ENCODE data around the gene GOLPH3L.
"Not testable (repeated sequence)": the region's sequence is repeated elsewhere in the genome, so short reads cannot be mapped to it uniquely, and the experiment has no call there.

The GOLPH3L gene

GRCh38 chr1:150654635-150655034, 42.3 kb downstream of the GOLPH3L start:
- DNase-seq, result not testable (repeated sequence)

DNA sequence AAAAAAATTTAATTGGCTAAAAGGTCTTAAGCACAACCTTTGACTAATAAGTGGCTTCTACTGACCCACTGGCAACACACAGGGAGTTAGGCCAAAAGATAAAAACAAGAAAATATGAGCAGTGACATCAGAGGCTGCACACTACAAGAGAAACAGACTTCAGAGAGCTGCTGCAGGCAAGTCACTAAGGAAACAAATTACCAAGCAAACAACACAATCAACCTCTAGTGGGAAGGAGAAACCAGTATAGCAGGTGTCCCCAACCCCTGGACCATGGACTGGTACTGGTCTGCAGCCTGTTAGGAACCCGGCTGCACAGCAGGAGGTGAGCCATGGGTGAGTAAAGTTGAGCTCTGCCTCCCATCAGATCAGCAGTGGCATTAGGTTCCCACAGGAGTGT, 46.8 kb downstream of the GOLPH3L start:
- no peak for DNase-seq

DNA sequence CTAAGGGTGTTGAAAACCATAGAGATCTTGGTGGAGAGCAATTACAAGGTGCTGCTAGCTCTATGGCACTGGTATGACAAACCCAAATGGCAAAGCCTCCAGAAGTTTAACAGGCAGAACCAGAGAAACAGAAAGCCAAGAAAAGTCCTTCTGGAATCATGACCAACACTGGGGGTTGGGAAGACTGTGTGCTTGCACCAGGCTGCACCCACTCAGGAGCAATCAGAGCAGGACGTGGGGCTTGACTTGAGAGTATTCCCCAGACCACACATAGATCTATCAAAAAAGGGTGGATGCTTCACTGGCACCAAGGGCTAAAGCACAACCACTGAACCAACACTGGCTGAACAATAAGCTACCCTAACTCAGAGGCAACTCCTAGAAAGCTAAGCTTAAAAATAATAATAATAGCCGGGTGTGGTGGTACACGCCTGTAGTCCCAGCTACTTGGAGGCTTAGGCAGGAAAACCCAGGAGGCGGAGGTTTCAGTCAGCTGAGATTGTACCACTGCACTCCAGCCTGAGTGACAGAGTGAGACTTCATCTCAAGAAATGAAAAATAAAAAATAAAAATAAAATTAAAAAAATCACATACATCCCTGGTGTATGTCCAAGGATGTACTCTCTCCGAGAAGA, 47.4 kb downstream of the GOLPH3L start:
- no peak for DNase-seq

- no peak for DNase-seq
Measured at GRCh38 chr1:150642296-150642695, 54.7 kb downstream of the GOLPH3L start.

GRCh38 chr1:150641126-150641815, 55.7 kb downstream of the GOLPH3L start:
- DNase-seq, result not testable (repeated sequence)

GRCh38 chr1:150638430-150638829, 58.5 kb downstream of the GOLPH3L start:
- not testable (repeated sequence) for DNase-seq

- DNase-seq, result not testable (repeated sequence)
Measured at GRCh38 chr1:150634839-150635622, 61.9 kb downstream of the GOLPH3L start.

- DNase-seq, result peak; percentile 100
Measured at GRCh38 chr1:150629115-150629928, 67.6 kb downstream of the GOLPH3L start, which contains the start of gene ENSA. Gene ENSA (minus strand): TSS chr1:150629612. CDS start chr1:150629470, 142 bp downstream.

GRCh38 chr1:150628766-150629114, 68.2 kb downstream of the GOLPH3L start:
- DNase-seq, result no peak

- no peak for DNase-seq
Measured at GRCh38 chr1:150627826-150628410, 69.0 kb downstream of the GOLPH3L start.

DNA sequence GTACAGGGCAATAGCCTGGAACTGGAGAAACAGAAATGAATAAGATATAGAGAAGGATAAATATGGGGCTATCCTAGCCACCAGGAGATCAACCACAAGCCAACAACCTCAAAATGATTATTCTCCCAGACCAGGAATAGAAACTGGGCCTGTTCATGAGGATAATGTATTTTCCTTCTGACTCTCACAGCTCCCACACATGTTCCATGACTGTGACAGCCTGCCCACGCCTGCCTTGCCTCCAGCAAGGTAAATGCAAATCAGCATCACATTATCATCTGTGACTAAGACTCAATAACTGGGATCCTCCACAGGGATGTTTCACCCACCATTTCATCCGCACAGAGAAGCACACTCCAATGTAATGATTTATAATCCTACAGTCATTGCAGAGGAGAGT, 70.8 kb downstream of the GOLPH3L start:
- no peak for DNase-seq

DNA sequence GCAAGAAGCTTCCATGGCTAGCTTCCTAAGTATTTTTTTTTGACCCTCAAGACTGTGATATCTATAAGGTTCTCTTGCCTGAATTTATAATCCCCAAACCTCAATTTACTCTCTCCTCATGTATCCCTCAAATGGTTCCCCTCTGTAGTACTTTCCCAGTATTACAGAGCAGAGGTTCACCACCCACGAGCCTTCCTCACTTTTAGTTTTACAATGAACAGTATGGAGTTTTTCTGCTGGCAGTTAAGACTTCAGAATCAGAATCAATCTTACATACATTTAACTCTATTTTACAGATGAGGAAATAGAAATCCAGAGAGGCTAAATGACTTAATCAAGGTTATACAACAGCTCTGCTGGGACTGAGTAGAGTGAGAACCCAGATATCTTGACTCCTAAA, 72.4 kb downstream of the GOLPH3L start:
- not testable (repeated sequence) for DNase-seq

GRCh38 chr1:150624134-150624533, 72.8 kb downstream of the GOLPH3L start:
- DNase-seq, result not testable (repeated sequence)

DNA sequence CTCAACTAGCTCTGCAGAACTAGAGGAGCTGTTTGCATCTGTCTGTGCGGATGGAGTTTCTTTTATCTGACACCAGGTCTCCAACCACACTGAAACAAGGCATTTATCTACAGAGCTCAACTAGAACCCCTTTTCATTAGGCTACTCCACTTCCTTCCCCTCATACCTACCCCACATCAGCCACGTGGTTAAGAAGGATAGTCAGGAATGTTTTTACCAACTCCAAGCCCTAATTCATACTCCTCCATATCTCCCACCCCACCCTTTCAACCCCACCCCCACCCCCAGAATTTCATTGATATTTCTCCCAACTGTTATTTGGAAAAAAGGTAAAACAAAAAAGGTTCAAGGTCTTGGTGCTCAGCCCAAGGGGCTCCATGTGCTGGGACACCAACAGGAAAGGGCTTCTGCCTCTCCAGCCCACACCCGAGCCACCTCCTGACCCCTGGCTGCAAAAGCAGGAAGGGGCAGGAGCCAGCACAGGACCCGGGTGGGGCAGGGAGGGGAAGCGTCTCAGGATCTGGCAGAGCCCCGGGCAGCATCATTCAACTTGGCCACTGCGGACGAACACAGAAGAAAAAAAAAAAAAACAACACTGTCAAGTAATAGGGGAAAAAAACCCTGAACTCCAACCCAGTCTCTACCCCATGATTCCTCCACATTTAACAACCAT, 74.5 kb downstream of the GOLPH3L start:
- no peak for DNase-seq

- DNase-seq, result peak; percentile 63
Measured at GRCh38 chr1:150621497-150622302, 75.3 kb downstream of the GOLPH3L start.

DNA sequence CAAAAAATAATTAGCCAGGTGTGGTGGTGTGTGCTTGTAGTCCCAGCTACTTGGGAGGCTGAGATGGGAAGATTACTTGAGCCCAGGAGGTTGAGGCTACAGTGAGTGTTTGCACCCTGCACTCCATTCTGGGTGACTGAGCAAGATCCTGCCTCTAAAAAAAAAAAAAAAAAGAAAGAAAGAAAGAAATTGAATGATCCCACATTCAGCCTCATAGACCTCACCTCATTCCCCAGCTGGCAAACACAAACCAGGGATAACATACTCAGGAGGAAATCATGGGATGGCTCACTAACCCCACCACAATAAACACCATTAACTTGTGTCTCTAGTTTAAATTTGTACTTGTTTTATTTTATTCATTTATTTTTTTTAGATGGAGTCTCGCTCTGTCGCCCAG, 76.0 kb downstream of the GOLPH3L start:
- no peak for DNase-seq

DNA sequence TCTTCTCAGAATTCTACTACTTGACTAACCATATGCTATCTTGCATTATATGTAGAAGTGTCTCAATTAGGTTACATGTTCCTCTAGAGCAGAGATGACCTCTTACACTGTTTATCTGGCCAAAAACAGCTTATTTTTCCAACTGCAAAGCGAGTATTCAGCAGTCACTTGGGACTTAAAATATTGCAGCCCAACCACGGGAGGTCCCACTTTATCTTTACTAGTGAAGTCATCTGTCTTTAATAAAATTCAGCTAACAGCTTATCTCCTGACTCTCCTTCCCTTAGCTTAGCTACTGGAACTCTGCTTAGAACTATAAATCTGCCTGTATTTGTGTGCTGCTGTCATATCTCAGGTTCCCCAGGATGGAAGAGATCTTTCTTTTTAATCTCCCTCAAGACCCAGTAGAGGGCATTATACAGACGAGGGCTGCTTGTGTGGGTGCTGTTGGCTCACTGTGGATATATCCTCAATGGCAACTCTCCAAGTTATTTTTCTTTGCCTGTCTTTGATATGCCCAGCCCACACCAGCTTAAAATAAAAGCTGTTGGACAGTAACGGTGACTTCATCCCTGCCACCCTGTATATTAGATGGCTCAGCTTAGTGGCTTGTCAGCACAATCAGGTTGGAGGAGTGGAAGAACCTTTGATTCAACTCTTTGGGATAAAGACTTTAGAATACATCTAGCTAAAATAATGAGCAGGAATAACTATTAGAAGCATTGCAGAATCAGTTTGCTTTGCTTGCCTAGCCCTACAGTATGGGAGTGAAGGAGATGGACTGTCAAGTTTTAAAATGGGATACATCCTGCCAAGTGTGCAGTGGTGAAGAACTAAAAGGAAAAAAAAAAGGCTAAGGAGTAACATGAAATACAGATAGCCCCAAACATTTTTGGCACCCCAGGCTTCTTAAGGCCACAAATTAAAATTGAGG, 77.1 kb downstream of the GOLPH3L start:
- DNase-seq, result peak; percentile 4

- no peak for DNase-seq
Measured at GRCh38 chr1:150615346-150616201, 81.4 kb downstream of the GOLPH3L start.

Data from NCI-H1694 treated with DMSO at 0.1 percent for 48 hours (cell line).